GM12864 (cell line): ENCODE data around the gene PCDHGB6.
"Not testable (repeated sequence)": the region's sequence is repeated elsewhere in the genome, so short reads cannot be mapped to it uniquely, and the experiment has no call there.

ENCODE experiments used
- DNase-seq: peaks from one replicate; pipeline ENCODE4 v3.0.0-alpha.2; 2011; ENCODE audit warnings: low read depth
- H3K4me3 ChIP-seq: 2 replicates; pipeline ENCODE4 v1.5.1; 2011; ENCODE audit warnings: mild to moderate bottlenecking, low read depth, low read length, control low read depth
- TF ChIP-seq, protein P1 (sequence below): IDR thresholded peaks from 2 replicates; pipeline ENCODE4 v1.5.1; 2011; ENCODE audit warnings: low read depth, mild to moderate bottlenecking, moderate library complexity, low read length, control low read depth, inconsistent platforms; ENCODE audit errors: missing control alignments

Gene PCDHGB6

DNA sequence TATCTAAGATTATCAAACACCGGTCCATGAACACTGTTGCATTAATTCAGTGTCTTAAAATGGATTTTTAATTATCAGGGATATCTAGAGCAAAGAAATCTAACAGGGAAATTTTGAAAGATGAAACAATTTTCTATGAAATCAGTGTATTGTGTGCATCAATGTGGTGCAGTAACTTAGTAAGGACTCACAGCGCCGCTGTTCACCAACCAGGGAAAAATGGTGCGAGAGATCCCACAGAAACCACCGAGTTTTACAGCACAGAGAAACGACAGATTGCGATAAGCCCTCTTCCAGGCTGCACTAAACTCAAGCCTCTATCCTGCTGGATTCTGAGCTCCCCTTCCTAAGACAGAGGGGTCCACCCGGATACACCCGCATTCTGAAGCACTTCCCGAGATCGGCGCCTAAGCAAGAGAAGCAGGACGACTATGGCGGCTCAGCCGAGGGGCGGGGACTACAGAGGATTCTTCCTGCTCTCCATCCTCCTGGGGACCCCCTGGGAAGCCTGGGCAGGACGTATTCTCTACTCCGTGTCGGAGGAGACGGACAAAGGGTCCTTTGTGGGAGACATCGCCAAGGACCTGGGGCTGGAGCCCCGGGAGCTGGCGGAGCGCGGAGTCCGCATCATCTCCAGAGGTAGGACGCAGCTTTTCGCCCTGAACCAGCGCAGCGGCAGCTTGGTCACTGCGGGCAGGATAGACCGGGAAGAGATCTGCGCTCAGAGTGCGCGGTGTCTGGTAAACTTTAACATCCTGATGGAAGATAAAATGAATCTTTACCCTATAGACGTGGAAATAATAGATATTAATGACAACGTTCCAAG lies 25.1 kb upstream of the PCDHGB6 start, which contains the start of gene PCDHGA7:
TSS of gene PCDHGA7 (plus strand) at position 274 of the 826 bp plus-strand sequence. CDS start at position 432, 158 bp downstream.
- no peak for DNase-seq
- H3K4me3 ChIP-seq, result no peak within 1 kb of the TSS
- TF ChIP-seq, protein P1, sequence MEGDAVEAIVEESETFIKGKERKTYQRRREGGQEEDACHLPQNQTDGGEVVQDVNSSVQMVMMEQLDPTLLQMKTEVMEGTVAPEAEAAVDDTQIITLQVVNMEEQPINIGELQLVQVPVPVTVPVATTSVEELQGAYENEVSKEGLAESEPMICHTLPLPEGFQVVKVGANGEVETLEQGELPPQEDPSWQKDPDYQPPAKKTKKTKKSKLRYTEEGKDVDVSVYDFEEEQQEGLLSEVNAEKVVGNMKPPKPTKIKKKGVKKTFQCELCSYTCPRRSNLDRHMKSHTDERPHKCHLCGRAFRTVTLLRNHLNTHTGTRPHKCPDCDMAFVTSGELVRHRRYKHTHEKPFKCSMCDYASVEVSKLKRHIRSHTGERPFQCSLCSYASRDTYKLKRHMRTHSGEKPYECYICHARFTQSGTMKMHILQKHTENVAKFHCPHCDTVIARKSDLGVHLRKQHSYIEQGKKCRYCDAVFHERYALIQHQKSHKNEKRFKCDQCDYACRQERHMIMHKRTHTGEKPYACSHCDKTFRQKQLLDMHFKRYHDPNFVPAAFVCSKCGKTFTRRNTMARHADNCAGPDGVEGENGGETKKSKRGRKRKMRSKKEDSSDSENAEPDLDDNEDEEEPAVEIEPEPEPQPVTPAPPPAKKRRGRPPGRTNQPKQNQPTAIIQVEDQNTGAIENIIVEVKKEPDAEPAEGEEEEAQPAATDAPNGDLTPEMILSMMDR, result no peak

DNA sequence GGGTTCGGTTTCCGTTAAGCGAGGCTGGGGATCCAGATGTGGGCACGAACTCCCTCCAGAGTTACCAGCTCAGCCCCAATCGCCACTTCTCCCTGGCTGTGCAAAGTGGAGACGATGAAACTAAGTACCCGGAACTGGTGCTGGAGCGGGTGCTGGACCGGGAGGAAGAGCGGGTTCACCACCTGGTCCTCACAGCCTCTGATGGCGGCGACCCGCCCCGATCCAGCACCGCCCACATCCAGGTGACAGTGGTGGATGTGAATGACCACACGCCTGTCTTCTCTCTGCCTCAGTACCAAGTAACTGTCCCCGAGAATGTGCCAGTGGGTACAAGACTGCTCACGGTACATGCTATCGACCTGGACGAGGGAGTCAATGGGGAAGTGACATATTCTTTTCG lies 24.5 kb upstream of the PCDHGB6 start:
- TF ChIP-seq, protein P1, result no peak
- H3K4me3 ChIP-seq, result no peak overlapping the region
- DNase-seq, result no peak

DNA sequence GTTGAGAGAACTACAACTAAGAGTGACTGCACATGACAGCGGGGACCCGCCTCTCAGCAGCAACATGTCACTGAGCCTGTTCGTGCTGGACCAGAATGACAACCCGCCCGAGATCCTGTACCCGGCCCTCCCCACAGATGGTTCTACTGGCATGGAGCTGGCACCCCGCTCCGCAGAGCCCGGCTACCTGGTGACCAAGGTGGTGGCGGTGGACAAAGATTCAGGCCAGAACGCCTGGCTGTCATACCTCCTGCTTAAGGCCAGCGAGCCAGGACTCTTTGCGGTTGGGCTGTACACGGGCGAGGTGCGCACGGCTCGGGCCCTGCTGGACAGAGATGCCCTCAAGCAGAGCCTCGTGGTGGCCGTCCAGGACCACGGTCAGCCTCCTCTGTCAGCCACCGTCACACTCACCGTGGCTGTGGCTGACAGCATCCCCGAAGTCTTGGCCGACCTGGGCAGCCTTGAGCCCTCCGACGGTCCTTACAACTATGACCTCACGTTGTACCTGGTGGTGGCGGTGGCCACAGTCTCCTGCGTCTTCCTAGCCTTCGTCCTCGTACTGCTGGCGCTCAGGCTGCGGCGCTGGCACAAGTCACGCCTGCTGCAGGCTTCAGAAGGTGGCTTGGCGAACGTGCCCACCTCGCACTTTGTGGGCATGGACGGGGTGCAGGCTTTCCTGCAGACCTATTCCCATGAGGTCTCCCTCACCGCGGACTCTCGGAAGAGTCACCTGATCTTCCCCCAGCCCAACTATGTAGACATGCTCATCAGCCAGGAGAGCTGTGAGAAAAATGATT lies 23.2 kb upstream of the PCDHGB6 start:
- H3K4me3 ChIP-seq, result no peak overlapping the region
- TF ChIP-seq, protein P1, result no peak
- no peak for DNase-seq

DNA sequence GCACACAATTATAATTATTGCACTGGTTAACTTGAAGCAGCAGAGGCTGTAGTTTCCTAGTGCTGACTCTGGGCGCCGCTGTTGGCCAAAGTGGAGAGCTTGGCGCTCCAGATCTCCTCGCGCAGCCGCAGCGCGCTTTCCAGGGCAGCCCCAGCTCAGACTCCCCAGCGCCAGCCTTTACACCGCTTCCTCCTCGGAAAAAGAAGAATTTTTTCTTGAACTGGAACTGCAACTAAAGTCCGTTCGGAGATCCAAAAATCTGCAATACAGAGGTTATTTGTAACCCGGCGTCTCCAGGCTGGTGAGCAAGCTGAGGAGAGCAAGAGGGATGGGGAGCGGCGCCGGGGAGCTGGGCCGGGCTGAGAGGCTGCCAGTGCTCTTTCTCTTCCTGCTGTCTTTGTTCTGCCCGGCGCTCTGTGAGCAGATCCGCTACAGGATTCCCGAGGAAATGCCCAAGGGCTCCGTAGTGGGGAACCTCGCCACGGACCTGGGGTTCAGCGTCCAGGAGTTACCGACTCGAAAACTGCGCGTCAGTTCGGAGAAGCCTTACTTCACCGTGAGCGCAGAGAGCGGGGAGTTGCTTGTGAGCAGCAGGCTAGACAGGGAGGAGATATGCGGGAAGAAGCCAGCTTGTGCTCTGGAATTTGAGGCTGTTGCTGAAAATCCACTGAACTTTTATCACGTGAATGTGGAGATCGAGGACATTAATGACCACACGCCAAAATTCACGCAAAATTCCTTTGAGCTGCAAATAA lies 20.1 kb upstream of the PCDHGB6 start, which contains the start of gene PCDHGB4:
TSS of gene PCDHGB4 (plus strand) at position 142 of the 755 bp plus-strand sequence. CDS start at position 329, 187 bp downstream.
- not testable (repeated sequence) for DNase-seq, H3K4me3 ChIP-seq

DNA sequence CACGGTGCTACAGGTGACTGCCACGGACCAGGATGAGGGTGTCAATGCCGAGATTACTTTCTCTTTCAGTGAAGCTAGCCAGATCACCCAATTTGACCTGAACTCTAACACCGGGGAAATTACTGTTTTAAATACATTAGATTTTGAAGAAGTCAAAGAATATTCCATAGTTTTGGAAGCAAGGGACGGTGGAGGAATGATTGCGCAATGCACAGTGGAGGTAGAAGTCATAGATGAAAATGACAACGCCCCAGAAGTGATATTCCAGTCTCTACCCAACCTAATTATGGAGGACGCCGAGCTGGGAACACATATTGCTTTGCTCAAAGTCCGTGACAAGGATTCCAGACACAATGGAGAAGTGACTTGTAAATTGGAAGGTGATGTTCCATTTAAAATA lies 19.2 kb upstream of the PCDHGB6 start:
- no peak overlapping the region for H3K4me3 ChIP-seq
- DNase-seq, result no peak
- TF ChIP-seq, protein P1, result no peak

DNA sequence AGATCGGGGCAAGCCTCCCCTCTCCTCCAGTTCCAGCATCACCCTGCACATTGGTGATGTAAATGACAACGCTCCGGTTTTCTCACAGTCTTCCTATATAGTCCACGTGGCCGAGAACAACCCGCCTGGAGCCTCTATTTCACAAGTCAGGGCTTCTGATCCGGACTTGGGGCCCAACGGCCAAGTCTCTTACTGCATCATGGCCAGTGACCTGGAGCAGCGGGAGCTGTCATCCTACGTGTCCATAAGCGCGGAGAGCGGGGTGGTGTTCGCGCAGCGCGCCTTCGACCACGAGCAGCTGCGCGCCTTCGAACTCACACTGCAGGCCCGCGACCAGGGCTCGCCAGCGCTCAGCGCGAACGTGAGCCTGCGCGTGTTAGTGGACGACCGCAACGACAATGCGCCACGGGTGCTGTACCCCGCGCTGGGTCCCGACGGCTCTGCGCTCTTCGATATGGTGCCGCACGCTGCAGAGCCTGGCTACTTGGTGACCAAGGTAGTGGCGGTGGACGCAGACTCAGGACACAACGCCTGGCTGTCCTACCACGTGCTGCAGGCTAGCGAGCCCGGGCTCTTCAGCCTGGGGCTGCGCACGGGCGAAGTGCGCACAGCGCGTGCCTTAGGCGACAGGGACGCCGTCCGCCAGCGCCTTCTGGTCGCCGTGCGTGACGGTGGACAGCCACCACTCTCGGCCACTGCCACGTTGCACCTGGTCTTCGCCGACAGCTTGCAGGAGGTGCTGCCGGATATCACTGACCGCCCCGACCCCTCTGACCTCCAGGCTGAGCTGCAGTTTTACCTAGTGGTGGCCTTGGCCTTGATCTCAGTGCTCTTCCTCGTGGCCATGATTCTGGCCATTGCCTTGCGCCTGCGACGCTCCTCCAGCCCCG lies 18.4 kb upstream of the PCDHGB6 start:
- DNase-seq, result no peak
- TF ChIP-seq, protein P1, result no peak

More for the DNA sequence above, 18.4 kb upstream of the PCDHGB6 start:
- H3K4me3 ChIP-seq, result no peak overlapping the region
